NCI-H345 treated with DMSO at 0.1 percent for 48 hours (cell line): Measurements from ENCODE around the gene MAPK8IP3.

Source experiments
- DNase-seq: peaks from one replicate; lab custom pipeline; 2025; ENCODE audit not compliant: unreplicated experiment; lab: John Stamatoyannopoulos, UW

Gene MAPK8IP3

GRCh38 chr16:1740234-1740633 is 34.2 kb downstream of the MAPK8IP3 start:
- DNase-seq, result no peak

GRCh38 chr16:1740781-1741490 is 34.9 kb downstream of the MAPK8IP3 start:
- no peak for DNase-seq

- DNase-seq, result no peak
These were observed 35.7 kb downstream of the MAPK8IP3 start for GRCh38 chr16:1741553-1742165.

GRCh38 chr16:1743376-1744337 is 37.7 kb downstream of the MAPK8IP3 start:
- no peak for DNase-seq

- no peak for DNase-seq
These were observed 38.4 kb downstream of the MAPK8IP3 start for GRCh38 chr16:1744338-1744840.

GRCh38 chr16:1745181-1745899 is 39.3 kb downstream of the MAPK8IP3 start:
- DNase-seq, result no peak

GRCh38 chr16:1745900-1746692 is 40.1 kb downstream of the MAPK8IP3 start:
- DNase-seq, result no peak

- DNase-seq, result no peak
These were observed 40.7 kb downstream of the MAPK8IP3 start for GRCh38 chr16:1746693-1747195.

GRCh38 chr16:1747934-1748333 is 41.9 kb downstream of the MAPK8IP3 start:
- DNase-seq, result no peak

GRCh38 chr16:1749152-1750117 is 43.4 kb downstream of the MAPK8IP3 start:
- no peak for DNase-seq

- DNase-seq, result no peak
These were observed 46.0 kb downstream of the MAPK8IP3 start for GRCh38 chr16:1751946-1752345.

GRCh38 chr16:1752853-1753252 is 46.9 kb downstream of the MAPK8IP3 start:
- DNase-seq, result no peak

- DNase-seq, result no peak
These were observed 48.2 kb downstream of the MAPK8IP3 start for GRCh38 chr16:1754204-1754603.

GRCh38 chr16:1757714-1758461 is 51.9 kb downstream of the MAPK8IP3 start:
- DNase-seq, result no peak

GRCh38 chr16:1758923-1759322 is 52.9 kb downstream of the MAPK8IP3 start:
- no peak for DNase-seq

GRCh38 chr16:1759511-1759910 is 53.5 kb downstream of the MAPK8IP3 start:
- DNase-seq, result no peak

- DNase-seq, result no peak
These were observed 54.9 kb downstream of the MAPK8IP3 start for GRCh38 chr16:1760911-1761310.

GRCh38 chr16:1761751-1762150 is 55.8 kb downstream of the MAPK8IP3 start:
- no peak for DNase-seq
